ENCODE data around the gene NAPB.

Gene NAPB

DNA sequence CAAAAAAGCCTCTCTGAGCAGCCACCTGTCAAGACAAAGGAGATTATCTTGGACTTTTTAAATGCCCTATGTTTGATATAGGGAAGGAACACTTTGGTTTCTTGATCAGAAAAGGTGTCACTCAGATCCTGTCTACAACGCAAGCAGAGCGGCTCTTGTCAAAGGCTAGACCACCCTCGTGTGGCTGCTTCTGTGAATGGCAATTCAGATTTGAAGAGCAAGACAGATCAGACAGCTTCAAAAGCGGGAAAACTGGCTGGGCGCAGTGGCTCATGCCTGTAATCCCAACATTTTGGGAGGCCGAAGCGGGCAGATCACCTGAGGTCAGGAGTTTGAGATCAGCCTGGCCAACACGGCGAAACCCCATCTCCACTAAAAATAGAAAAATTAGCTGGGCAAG is 80.8 kb downstream of the NAPB start:
- FAIRE-seq: no peak

DNA sequence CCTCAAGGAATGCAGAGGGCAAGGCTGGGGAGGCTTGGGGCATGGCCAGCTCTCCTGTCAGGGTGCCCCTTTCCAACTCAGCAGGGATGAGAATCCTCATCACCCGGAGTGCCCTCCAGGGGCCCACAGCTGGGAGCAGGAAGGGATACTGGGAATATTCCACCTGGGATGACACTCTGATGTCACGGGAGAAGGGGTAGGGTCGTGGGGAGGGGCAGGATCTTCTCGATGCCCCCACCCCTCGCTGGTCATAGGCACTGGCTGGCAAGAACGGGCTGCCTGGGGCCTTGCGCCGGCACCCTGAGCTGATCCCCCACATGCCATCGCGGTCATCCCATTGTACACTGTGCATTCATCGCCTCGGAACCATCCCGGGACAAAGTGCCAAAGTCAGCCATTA is 81.3 kb downstream of the NAPB start:
- no peak for FAIRE-seq

DNA sequence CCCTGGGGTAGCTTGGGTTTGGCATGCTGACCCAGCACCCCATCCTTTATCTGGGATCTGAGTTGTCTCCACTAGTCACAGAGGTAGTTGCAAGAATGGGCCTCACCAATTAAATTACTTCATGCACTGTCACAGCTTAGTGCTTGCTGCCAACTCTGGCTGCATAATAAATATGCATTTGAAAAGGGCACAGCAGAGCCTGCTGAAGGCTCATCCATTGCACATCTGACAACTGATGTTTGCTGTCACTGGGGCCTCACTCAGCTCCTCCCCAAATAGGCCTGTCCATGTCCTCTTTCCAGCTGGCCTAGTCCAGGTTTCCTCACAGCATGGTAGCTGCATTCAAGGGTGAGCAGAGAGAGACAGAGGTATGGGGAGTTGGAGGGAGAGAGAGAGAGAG is 84.0 kb downstream of the NAPB start:
- no peak for FAIRE-seq

DNA sequence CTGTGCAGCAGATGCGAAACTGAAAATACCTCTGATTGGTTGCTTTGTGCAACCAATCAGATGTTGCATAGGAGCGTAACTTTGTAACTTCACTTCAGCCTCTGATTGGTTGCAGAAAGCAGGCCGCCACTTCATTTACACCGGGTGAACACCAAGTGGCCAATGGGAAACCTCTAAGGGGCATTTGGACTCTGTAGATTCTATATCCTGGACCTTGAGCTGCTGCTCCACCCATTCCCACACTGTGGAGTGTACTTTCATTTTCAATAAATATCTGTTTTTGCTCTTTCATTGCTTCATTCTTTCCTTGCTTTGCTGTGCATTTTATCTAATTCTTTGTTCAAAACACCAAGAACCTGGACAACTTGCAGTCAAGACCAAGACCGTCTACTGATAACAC is 84.8 kb downstream of the NAPB start:
- FAIRE-seq: no peak

DNA sequence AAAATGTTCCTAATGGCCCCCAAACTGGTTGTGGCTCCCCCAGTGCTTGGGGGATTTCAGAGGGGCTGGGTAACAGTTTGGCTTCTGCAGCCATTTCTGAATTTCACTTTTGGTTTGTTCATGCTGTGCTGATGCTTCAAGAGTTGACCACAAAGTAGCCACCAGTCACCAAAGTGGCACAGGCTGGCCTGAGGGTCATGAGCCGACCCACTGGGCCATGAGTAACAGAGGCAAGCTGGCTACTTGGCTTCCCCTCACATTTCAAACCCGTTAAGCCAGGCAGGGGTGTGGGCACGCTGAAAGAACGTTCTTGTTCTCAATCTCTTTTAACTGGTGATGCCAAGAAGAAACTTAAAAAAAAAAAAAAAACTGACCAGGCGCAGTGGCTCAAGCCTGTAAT is 85.8 kb downstream of the NAPB start:
- FAIRE-seq: no peak

DNA sequence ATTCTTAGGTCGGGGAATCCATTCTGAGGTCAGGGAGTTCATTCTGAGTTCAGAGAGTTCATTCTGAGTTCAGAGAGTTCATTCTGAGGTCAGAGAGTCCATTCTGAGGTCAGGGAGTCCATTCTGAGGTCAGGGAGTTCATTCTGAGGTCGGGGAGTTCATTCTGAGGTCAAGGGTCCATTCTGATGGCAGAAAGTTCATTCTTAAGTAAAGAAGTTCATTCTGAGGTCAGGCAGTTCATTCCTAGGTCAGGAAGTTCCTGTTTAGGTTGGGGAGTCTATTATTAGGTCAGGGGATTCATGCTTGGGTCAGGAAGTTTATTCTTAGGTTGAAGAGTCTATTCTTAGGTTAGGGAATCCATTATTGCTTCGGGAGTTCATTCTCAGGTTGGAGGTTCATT is 87.2 kb downstream of the NAPB start:
- no peak for FAIRE-seq

DNA sequence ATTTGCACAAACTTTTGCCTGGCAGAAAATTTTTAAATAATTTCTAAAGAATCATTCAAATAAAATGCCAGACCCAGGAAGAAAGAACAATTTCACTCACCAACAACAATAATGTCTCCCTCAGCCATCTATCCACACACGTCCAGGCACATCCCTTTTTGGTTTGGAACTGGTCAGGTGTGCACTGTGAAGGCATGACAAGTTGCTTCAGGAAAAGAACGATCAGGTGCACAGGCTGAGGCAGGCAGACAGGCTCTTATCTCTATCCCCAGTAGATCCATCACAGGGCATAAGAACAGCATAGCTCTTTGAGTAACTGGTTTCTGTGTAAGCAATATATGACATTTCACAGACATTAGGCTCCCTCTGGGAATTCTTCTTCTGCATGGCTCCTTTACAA is 88.8 kb downstream of the NAPB start:
- FAIRE-seq: no peak

DNA sequence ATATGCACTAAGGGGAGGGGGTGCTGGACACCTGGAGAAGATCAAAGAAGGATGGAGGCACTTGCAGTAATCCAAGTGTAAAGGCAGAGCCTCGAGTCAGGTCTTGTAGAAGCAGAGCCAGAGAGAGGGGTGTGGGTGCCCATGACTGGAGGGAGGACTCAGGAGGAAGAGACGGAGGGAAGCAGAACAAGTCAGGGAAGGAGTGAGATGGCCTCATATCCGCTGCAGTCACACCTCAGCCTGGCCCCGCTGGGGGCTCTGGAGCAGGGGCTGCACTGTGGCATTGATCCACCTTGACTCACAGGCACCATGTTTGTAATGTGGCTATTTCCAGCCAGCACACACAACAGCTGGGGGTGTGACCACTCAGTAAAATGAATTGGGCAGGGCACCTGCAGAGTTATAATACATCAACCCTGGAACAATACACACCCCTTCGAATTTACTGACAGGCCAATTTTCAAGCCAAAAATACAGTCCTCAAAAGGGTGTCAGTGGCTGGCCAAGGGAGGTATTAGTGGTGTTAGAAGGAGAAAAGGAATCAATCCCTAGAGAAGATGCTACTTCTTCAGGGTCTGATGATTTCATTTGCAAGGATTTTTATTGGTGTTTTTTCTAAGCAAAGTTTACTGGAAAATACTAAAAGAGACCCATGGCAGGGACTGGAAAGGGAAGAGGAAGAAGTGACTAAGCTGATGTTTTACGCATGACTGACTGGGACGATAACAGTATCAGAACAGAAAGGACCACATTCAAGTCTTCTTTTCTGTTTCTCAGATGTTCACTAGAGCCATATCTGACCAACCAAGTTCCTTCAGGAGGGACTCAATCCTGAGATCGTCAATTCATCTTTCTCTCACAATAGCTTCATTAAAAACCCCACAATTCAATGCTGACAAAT is 89.6 kb downstream of the NAPB start:
- no peak for FAIRE-seq

DNA sequence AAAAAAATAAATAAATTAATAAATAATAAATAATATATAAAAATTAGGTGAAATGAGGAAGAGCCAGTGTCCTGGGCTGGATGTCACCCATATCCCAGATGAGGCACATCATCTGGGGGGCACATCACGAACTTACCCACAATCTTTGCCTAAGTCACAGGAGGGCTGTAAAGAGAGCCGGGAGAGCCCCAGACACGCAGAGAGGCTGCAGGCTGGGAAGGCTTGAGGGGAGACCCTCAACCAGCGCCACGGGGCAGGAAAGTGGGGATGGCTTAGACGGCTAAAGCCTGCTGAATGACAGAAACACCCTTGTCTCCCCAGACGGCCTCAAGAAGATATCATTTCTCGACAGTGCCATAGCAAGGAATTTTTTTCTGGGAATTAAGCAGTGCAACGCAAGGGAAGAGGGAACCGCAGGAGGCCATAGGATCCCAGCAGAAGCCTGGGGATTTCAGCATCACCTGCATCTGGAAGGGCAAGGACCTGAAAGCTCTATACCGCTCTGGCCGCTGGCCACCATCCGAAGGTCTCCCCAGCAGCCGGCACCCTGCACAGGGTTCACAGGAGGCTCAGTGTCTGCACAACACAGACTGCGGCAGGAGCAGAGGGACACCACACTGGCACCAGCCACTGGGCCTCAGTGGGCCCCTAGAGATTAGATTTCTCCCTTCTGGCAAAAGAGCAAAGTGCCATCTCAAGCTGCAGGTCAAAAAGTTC is 93.5 kb downstream of the NAPB start:
- no peak for FAIRE-seq

DNA sequence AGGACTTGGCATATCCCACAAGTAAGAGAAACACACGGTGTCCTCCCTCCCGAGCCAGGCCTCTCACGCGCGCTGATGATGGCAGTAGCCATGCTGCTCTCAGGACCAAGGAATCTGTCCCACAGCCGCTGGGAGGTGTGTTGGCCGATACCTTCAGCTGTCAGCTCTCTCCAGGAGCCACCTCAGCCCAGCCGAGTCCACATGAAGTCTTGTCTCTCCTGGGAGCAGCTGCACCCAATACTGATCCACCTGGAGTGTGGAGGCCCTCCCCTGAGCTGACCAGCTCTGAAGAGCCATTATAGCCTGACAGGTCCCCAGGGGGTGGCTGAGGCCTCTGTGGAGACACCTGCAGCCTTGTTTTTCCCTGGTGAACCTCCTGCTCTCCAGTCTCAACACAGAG is 94.5 kb downstream of the NAPB start:
- FAIRE-seq: no peak

DNA sequence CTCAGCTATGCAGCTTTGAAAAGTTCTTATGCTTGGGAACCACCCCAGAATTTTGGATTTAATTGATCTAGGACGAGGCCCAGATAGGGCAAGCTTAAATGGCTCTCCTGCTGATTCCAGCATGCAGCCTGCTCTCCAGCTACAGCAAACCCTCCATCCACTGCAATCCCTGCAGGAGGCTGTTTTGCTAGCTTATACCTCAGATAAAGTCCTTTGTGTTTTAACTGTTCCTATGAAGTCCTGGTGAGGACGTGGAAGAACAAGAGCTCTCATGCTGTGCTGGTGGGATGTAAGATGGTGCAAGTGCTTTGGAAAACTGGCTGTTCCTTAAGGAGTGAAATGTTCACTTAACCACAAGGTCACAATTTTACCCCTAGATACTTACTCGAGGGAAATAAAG is 96.2 kb downstream of the NAPB start:
- no peak for FAIRE-seq

Measured in TTC549 (cell line).